ACC112 (cell line): ENCODE results near the gene MRPL4.

ENCODE experiments used
- H2AFZ ChIP-seq: fragments of 200-600 bp; sonication (generic); one replicate; pipeline ENCODE4 v1.6.0; 2017; ENCODE audit warnings: antibody characterized with exemption, low read length; ENCODE audit not compliant: unreplicated experiment
- H3K27ac ChIP-seq: fragments of 200-600 bp; sonication (generic); 2 replicates; pipeline ENCODE4 v1.5.1; 2014; ENCODE audit warnings: low read depth, mild to moderate bottlenecking, antibody characterized with exemption, low read length, moderate library complexity
- H3K27me3 ChIP-seq: fragments of 200-600 bp; sonication (generic); 2 replicates; pipeline ENCODE4 v1.6.1; 2014; ENCODE audit warnings: mild to moderate bottlenecking, antibody characterized with exemption, low read length, moderate library complexity, mixed read lengths; ENCODE audit not compliant: insufficient read depth
- H3K36me3 ChIP-seq: fragments of 200-600 bp; sonication (generic); 2 replicates; pipeline ENCODE4 v1.6.1; 2016; ENCODE audit warnings: mild to moderate bottlenecking, antibody characterized with exemption, low read length, moderate library complexity, mixed read lengths; ENCODE audit not compliant: insufficient read depth
- H3K4me1 ChIP-seq: fragments of 200-600 bp; sonication (generic); one replicate; pipeline ENCODE4 v1.6.1; 2016; ENCODE audit warnings: low read length, mixed read lengths; ENCODE audit not compliant: insufficient read depth, unreplicated experiment, control insufficient read depth
- H3K4me3 ChIP-seq: fragments of 200-600 bp; sonication (generic); 2 replicates; pipeline ENCODE4 v1.5.1; 2014; ENCODE audit warnings: mild to moderate bottlenecking, low read depth, low read length
- H3K79me2 ChIP-seq: fragments of 200-600 bp; sonication (generic); one replicate; pipeline ENCODE4 v1.6.0; 2016; ENCODE audit warnings: low read length; ENCODE audit not compliant: control insufficient read depth, unreplicated experiment, insufficient read depth

The MRPL4 gene

GRCh38 chr19:10251792-10252694 is at the start of gene MRPL4:
Gene MRPL4, plus strand, starts transcription at chr19:10252214. Its CDS starts 40 bp downstream, at chr19:10252254.
- Histone ChIP-seq H3K4me1 (no peaks in the 10 kb centered on the region), H3K4me3 (peak within 1 kb of the TSS; percentile 97), H3K27ac (peak within 1 kb of the TSS; percentile 48; the same call in 1 of the 2 replicates), H3K27me3 (no peaks in the 10 kb centered on the region), H3K36me3 (no peaks in the 10 kb centered on the region), H2AFZ (peak within 1 kb of the TSS; percentile 94), H3K79me2 (peaks cover 9% of the 10 kb centered on the region)

GRCh38 chr19:10203686-10204085 is 48.3 kb upstream of the MRPL4 start:
- H3K4me3 ChIP-seq = no peak overlapping the region
- no peaks in the 10 kb centered on the region for H3K79me2 ChIP-seq
- H3K4me1 ChIP-seq = peaks cover 13% of the 10 kb centered on the region
- H2AFZ ChIP-seq = no peak overlapping the region
- H3K27ac ChIP-seq = no peak overlapping the region
- H3K36me3 ChIP-seq = no peaks in the 10 kb centered on the region
- no peaks in the 10 kb centered on the region for H3K27me3 ChIP-seq

- Histone ChIP-seq H3K36me3 (no peaks in the 10 kb centered on the region), H3K27me3 (no peaks in the 10 kb centered on the region), H2AFZ (no peak overlapping the region), H3K27ac (no peak overlapping the region), H3K4me1 (peaks cover 15% of the 10 kb centered on the region), H3K4me3 (no peak overlapping the region), H3K79me2 (no peaks in the 10 kb centered on the region)
These were observed 46.4 kb upstream of the MRPL4 start for GRCh38 chr19:10205636-10206035.

GRCh38 chr19:10206226-10206885 is 45.7 kb upstream of the MRPL4 start:
- H3K4me3 ChIP-seq = no peak overlapping the region
- peak overlapping the region; percentile 68 for H2AFZ ChIP-seq
- no peaks in the 10 kb centered on the region for H3K36me3 ChIP-seq
- peak overlapping the region; percentile 42 for H3K27ac ChIP-seq
- H3K4me1 ChIP-seq = peaks cover 15% of the 10 kb centered on the region
- no peaks in the 10 kb centered on the region for H3K27me3 ChIP-seq
- no peaks in the 10 kb centered on the region for H3K79me2 ChIP-seq

GRCh38 chr19:10207026-10207425 is 45.0 kb upstream of the MRPL4 start:
- Histone ChIP-seq H3K36me3 (no peaks in the 10 kb centered on the region), H3K4me3 (no peak overlapping the region), H3K27ac (peak overlapping the region; percentile 42; the same call in 1 of the 2 replicates), H2AFZ (no peak overlapping the region), H3K4me1 (peaks cover 15% of the 10 kb centered on the region), H3K79me2 (no peaks in the 10 kb centered on the region), H3K27me3 (no peaks in the 10 kb centered on the region)

GRCh38 chr19:10209315-10209714 is 42.7 kb upstream of the MRPL4 start:
- Histone ChIP-seq H3K79me2 (no peaks in the 10 kb centered on the region), H3K36me3 (no peaks in the 10 kb centered on the region), H3K4me3 (no peak overlapping the region), H3K27me3 (no peaks in the 10 kb centered on the region), H2AFZ (no peak overlapping the region), H3K4me1 (peaks cover 15% of the 10 kb centered on the region), H3K27ac (peak overlapping the region; percentile 43; the same call in 1 of the 2 replicates)

- no peak overlapping the region for H2AFZ ChIP-seq
- no peak overlapping the region for H3K27ac ChIP-seq
- H3K4me1 ChIP-seq = peaks cover 20% of the 10 kb centered on the region
- no peaks in the 10 kb centered on the region for H3K79me2 ChIP-seq
- H3K27me3 ChIP-seq = no peaks in the 10 kb centered on the region
- no peak overlapping the region for H3K4me3 ChIP-seq
- H3K36me3 ChIP-seq = no peaks in the 10 kb centered on the region
These were observed 41.0 kb upstream of the MRPL4 start for GRCh38 chr19:10211061-10211460.

GRCh38 chr19:10211691-10212090 is 40.3 kb upstream of the MRPL4 start:
- H2AFZ ChIP-seq = no peak overlapping the region
- no peaks in the 10 kb centered on the region for H3K79me2 ChIP-seq
- no peaks in the 10 kb centered on the region for H3K36me3 ChIP-seq
- no peaks in the 10 kb centered on the region for H3K27me3 ChIP-seq
- H3K4me1 ChIP-seq = peaks cover 14% of the 10 kb centered on the region
- no peak overlapping the region for H3K4me3 ChIP-seq
- no peak overlapping the region for H3K27ac ChIP-seq

- Histone ChIP-seq H3K4me1 (peaks cover 6% of the 10 kb centered on the region), H3K79me2 (no peaks in the 10 kb centered on the region), H3K36me3 (no peaks in the 10 kb centered on the region), H3K4me3 (no peak overlapping the region), H2AFZ (no peak overlapping the region), H3K27ac (no peak overlapping the region; the same call in 1 of the 2 replicates), H3K27me3 (no peaks in the 10 kb centered on the region)
These were observed 37.2 kb upstream of the MRPL4 start for GRCh38 chr19:10214784-10215183.

- no peaks in the 10 kb centered on the region for H3K79me2 ChIP-seq
- H3K27me3 ChIP-seq = no peaks in the 10 kb centered on the region
- no peak overlapping the region for H2AFZ ChIP-seq
- H3K4me1 ChIP-seq = peaks cover 6% of the 10 kb centered on the region
- no peak overlapping the region for H3K27ac ChIP-seq
- H3K4me3 ChIP-seq = no peak overlapping the region
- no peaks in the 10 kb centered on the region for H3K36me3 ChIP-seq
These were observed 34.9 kb upstream of the MRPL4 start for GRCh38 chr19:10217085-10217484.
